ENCODE measurements around the gene ADAM8.

GRCh38 chr10:133285217-133285616 lies 8.5 kb upstream of the ADAM8 start:
- TF ChIP-seq EGR1 (IDR thresholded peaks at IDR 0.05) (no peak), MAX (IDR thresholded peaks at IDR 0.05) (no peak), TAF1 (IDR thresholded peaks at IDR 0.05; ENCODE audit: low read depth) (no peak), EP300 (IDR thresholded peaks at IDR 0.05; ENCODE audit: borderline replicate concordance) (no peak), CEBPB (IDR thresholded peaks at IDR 0.05) (no peak), YY1 (IDR thresholded peaks at IDR 0.05; ENCODE audit: low read depth) (no peak), NFIC (IDR thresholded peaks at IDR 0.05) (no peak), CREB1 (IDR thresholded peaks at IDR 0.05; ENCODE audit: low read depth) (no peak)
- TF ChIP-seq, protein P1, sequence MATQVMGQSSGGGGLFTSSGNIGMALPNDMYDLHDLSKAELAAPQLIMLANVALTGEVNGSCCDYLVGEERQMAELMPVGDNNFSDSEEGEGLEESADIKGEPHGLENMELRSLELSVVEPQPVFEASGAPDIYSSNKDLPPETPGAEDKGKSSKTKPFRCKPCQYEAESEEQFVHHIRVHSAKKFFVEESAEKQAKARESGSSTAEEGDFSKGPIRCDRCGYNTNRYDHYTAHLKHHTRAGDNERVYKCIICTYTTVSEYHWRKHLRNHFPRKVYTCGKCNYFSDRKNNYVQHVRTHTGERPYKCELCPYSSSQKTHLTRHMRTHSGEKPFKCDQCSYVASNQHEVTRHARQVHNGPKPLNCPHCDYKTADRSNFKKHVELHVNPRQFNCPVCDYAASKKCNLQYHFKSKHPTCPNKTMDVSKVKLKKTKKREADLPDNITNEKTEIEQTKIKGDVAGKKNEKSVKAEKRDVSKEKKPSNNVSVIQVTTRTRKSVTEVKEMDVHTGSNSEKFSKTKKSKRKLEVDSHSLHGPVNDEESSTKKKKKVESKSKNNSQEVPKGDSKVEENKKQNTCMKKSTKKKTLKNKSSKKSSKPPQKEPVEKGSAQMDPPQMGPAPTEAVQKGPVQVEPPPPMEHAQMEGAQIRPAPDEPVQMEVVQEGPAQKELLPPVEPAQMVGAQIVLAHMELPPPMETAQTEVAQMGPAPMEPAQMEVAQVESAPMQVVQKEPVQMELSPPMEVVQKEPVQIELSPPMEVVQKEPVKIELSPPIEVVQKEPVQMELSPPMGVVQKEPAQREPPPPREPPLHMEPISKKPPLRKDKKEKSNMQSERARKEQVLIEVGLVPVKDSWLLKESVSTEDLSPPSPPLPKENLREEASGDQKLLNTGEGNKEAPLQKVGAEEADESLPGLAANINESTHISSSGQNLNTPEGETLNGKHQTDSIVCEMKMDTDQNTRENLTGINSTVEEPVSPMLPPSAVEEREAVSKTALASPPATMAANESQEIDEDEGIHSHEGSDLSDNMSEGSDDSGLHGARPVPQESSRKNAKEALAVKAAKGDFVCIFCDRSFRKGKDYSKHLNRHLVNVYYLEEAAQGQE (IDR thresholded peaks at IDR 0.05; ENCODE audit: low read depth): no peak

Measured in Ishikawa (cell line).